CD4-positive, alpha-beta T cell (primary cell): ENCODE results near the gene ZG16. TPM values are rescaled to one million over a fixed set of nuclear protein-coding genes. Genes with fewer than 3 reads are reported as not detected.

Experiments
- ATAC-seq: fragments of 200-7000 bp; cut with Tn5 transposase; one replicate; pipeline ENCODE4 v1.10.0; 2022; ENCODE audit warnings: mild to moderate bottlenecking; ENCODE audit not compliant: poor library complexity
- CTCF ChIA-PET: fragments of 350-600 bp; sonication (Branson Sonifier 250); formaldehyde crosslinking; loops from one replicate; lab custom pipeline; 2021; ENCODE audit warnings: antibody characterized with exemption, inconsistent platforms; lab: Charles Lee
- POLR2A ChIA-PET: fragments of 350-600 bp; sonication (Branson Sonifier 250); formaldehyde crosslinking; loops from one replicate; lab custom pipeline; 2021; ENCODE audit warnings: antibody characterized with exemption, inconsistent platforms; lab: Charles Lee
- DNase-seq, 14 experiments: peaks; one replicate each; pipeline ENCODE4 v3.0.0-alpha.2; 2013 to 2020; ENCODE audit warnings: mixed read lengths in 2 of 14
- H3K27ac ChIP-seq, 2 donors: one replicate each; pipeline versions ENCODE4 v1.5.1 to v1.7.0; 2013; ENCODE audit warnings: low read length in 2 of 2, low read depth in 1 of 2, mild to moderate bottlenecking in 1 of 2
- H3K27me3 ChIP-seq, 2 experiments: 1 replicate in 1 of 2; 2 replicates in 1 of 2; pipeline versions ENCODE4 v1.6.1 to v1.7.0; 2013; ENCODE audit warnings: low read length in 2 of 2, control low read depth in 1 of 2, mild to moderate bottlenecking in 1 of 2, moderate library complexity in 1 of 2; ENCODE audit not compliant: insufficient read depth in 2 of 2, control insufficient read depth in 1 of 2
- H3K36me3 ChIP-seq: one replicate; pipeline ENCODE4 v1.6.1; 2013; ENCODE audit warnings: low read length, control low read depth; ENCODE audit not compliant: insufficient read depth
- H3K4me1 ChIP-seq: one replicate; pipeline ENCODE4 v1.6.1; 2013; ENCODE audit warnings: low read length, control low read depth; ENCODE audit not compliant: insufficient read depth
- H3K4me3 ChIP-seq: one replicate; pipeline ENCODE4 v1.5.1; 2013; ENCODE audit warnings: mild to moderate bottlenecking, low read length, moderate library complexity
- H3K9me3 ChIP-seq, 2 experiments: 1 replicate in 1 of 2; 2 replicates in 1 of 2; pipeline versions ENCODE4 v1.6.1 to v1.7.0; 2013; ENCODE audit warnings: low read length in 2 of 2, mild to moderate bottlenecking in 2 of 2, control low read depth in 1 of 2, moderate library complexity in 1 of 2; ENCODE audit not compliant: control insufficient read depth in 1 of 2, insufficient read depth in 1 of 2
- H3K27ac Mint-ChIP-seq: one replicate; pipeline ENCODE4 v1.8.0; 2020; ENCODE audit warnings: mixed read lengths
- H3K27me3 Mint-ChIP-seq: one replicate; pipeline ENCODE4 v1.8.0; 2021; ENCODE audit warnings: mixed read lengths
- H3K36me3 Mint-ChIP-seq: one replicate; pipeline ENCODE4 v1.8.0; 2021; ENCODE audit warnings: low read depth, mixed read lengths
- H3K4me1 Mint-ChIP-seq: one replicate; pipeline ENCODE4 v1.8.0; 2021; ENCODE audit warnings: low read depth, mixed read lengths
- H3K4me3 Mint-ChIP-seq: one replicate; pipeline ENCODE4 v1.8.0; 2020; ENCODE audit warnings: mild to moderate bottlenecking, mixed read lengths
- H3K9me3 Mint-ChIP-seq: one replicate; pipeline ENCODE4 v1.8.0; 2020; ENCODE audit warnings: mixed read lengths
- CTCF ChIP-seq: fragments of 200-600 bp; IDR thresholded peaks from one replicate; pipeline ENCODE4 v1.8.0; 2022; ENCODE audit warnings: antibody characterized with exemption, mild to moderate bottlenecking
- intact Hi-C, 2 experiments: fragments of 100-400 bp; cut with DNase I in 1 of 2; cut with micrococcal nuclease in 1 of 2; formaldehyde crosslinking; loops; one replicate each; pipeline versions ENCODE4 v1.15.1 to v1.9.0; 2023 to 2025; cut with DNase I, micrococcal nuclease
- total RNA-seq, 174 experiments: library from RNA in 2 of 174; stranded (reverse) in 2 of 174; gene quantifications; one replicate each; pipeline ENCODE4 v1.2.3 and lab custom pipeline; 2021 to 2026

ZG16 gene
- total RNA-seq, 2 experiments from 2014 or later = not detected

GRCh38 chr16:29813644-29814562, 35.8 kb downstream of the ZG16 start:
- Histone ChIP-seq H3K27me3 (no peaks in the 10 kb centered on the region), H3K27ac (no peak overlapping the region), H3K36me3 (peaks cover 28% of the 10 kb centered on the region), H3K4me3 (no peak overlapping the region), H3K9me3 (no peaks in the 10 kb centered on the region), H3K4me1 (peaks cover 93% of the 10 kb centered on the region)
- peak in 1 of 14 experiments; percentile 39 for DNase-seq
- POLR2A ChIA-PET = interaction anchor here (1.0 to 10.4 kb wide), 4 partner anchors 9 to 159 kb away, joined by 3 to 190 read pairs (median 76); partner anchors contain the start of genes KIF22 and MAZ
- Mint-ChIP-seq H3K4me1 (peaks cover 79% of the 10 kb centered on the region), H3K36me3 (peaks cover 46% of the 10 kb centered on the region), H3K9me3 (no peaks in the 10 kb centered on the region), H3K27me3 (no peaks in the 10 kb centered on the region), H3K4me3 (peak overlapping the region; percentile 73), H3K27ac (peak overlapping the region; percentile 49)
- CTCF ChIA-PET = interaction anchor here (1.6 kb wide), 1 partner anchor 34 kb away, joined by 5 read pairs; no protein-coding TSS in a partner anchor
- TF ChIP-seq CTCF = no peak
- intact Hi-C loops = loop anchor here in 1 of 2 experiments (2.0 kb wide), 1 partner anchor 183 kb away; the partner anchor contains the start of gene INO80E
- ATAC-seq = no peak

DNA sequence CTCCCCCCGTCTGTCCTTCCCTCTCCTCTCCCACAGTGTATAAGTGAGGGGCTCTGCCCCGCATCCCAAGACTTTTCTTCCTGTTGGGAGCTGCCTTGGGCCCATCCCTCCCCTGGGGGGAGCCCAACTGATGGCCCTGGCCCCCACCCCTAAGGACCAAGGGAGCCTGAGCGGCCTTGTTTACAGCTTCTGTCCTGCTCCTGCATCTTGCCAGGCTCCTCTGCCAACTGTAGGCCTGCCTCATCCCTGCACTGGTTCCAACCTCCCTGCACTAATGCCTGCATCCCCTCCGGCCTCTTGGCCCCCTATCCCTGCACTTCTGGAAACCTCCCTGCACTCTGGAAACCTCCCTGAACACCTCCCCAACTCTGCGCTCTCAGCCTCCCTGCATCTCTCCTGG, 36.5 kb downstream of the ZG16 start:
- Mint-ChIP-seq H3K27me3 (no peaks in the 10 kb centered on the region), H3K36me3 (peaks cover 50% of the 10 kb centered on the region), H3K4me3 (peak overlapping the region; percentile 97), H3K27ac (peak overlapping the region; percentile 90), H3K4me1 (peaks cover 83% of the 10 kb centered on the region), H3K9me3 (no peaks in the 10 kb centered on the region)
- intact Hi-C loops = loop anchor here in 1 of 2 experiments (2.0 kb wide), 1 partner anchor 182 kb away; the partner anchor contains the start of gene INO80E
- peaks cover 93% of the 10 kb centered on the region for H3K4me1 ChIP-seq
- ChIA-PET CTCF (interaction anchor here (3.5 to 4.0 kb wide), 2 partner anchors 7 to 12 kb away, joined by 49 to 75 read pairs; partner anchors contain the start of gene MAZ), POLR2A (interaction anchor here (1.0 to 10.4 kb wide), 5 partner anchors 9 to 158 kb away, joined by 3 to 190 read pairs (median 46); partner anchors contain the start of genes KCTD13, KIF22 and MAZ)
- TF ChIP-seq CTCF = no peak
- H3K36me3 ChIP-seq = peaks cover 28% of the 10 kb centered on the region
- peak overlapping the region; percentile 95 for H3K4me3 ChIP-seq
- H3K27me3 ChIP-seq = no peaks in the 10 kb centered on the region
- DNase-seq (peak in 1 of 14 experiments; percentile 36), ATAC-seq (no peak)
- no peak overlapping the region for H3K27ac ChIP-seq
- H3K9me3 ChIP-seq = no peaks in the 10 kb centered on the region

- peaks cover 50% of the 10 kb centered on the region for H3K36me3 Mint-ChIP-seq
- H3K9me3 ChIP-seq = no peaks in the 10 kb centered on the region
- peaks cover 83% of the 10 kb centered on the region for H3K4me1 Mint-ChIP-seq
- H3K36me3 ChIP-seq = peaks cover 28% of the 10 kb centered on the region
- H3K27ac ChIP-seq = peak overlapping the region; percentile 70 to 84
- ChIA-PET POLR2A (interaction anchor here (0.6 to 10.4 kb wide), 21 partner anchors 10 to 555 kb away, joined by 3 to 190 read pairs (median 4); partner anchors contain the start of genes ASPHD1, CDIPT, KCTD13 and KIF22), CTCF (interaction anchor here (0.6 to 4.0 kb wide), 15 partner anchors 8 to 147 kb away, joined by 3 to 75 read pairs (median 4); partner anchors contain the start of genes CDIPT, KIF22, MAZ and TMEM219)
- no peaks in the 10 kb centered on the region for H3K27me3 Mint-ChIP-seq
- H3K4me3 Mint-ChIP-seq = peak overlapping the region; percentile 97
- no peaks in the 10 kb centered on the region for H3K9me3 Mint-ChIP-seq
- TF ChIP-seq CTCF = no peak
- no peaks in the 10 kb centered on the region for H3K27me3 ChIP-seq
- DNase-seq = peak in 5 of 14 experiments; percentile 29 to 69 (median 49)
- peaks cover 93% of the 10 kb centered on the region for H3K4me1 ChIP-seq
- peak overlapping the region; percentile 95 for H3K4me3 ChIP-seq
- H3K27ac Mint-ChIP-seq = peak overlapping the region; percentile 90
- ATAC-seq = peak; percentile 24
- intact Hi-C loops = loop anchor here in 1 of 2 experiments (2.0 kb wide), 1 partner anchor 182 kb away; the partner anchor contains the start of gene INO80E
Observed at GRCh38 chr16:29815032-29815721, 37.1 kb downstream of the ZG16 start.
